T-cell (primary cell): ENCODE data around the gene CEP112. TPM values are rescaled to one million over a fixed set of nuclear protein-coding genes. Genes with fewer than 3 reads are reported as not detected.

Experiments
- ATAC-seq, 4 experiments: fragments of 200-7000 bp in 3 of 4; fragments of 150-1000 bp in 1 of 4; cut with Tn5 transposase; replicated peaks in 1 of 4; 1 replicate in 3 of 4; 2 replicates in 1 of 4; pipeline ENCODE4 v1.10.0; 2021; ENCODE audit warnings: moderate library complexity in 3 of 4, mild to moderate bottlenecking in 2 of 4, moderate number of reproducible peaks in 1 of 4
- CTCF ChIA-PET, 2 donors: fragments of 300-600 bp; sonication (Branson Sonifier 250); formaldehyde crosslinking; loops; one replicate each; lab custom pipeline; 2022; ENCODE audit warnings: antibody characterized with exemption in 2 of 2; lab: Charles Lee
- POLR2A ChIA-PET, 2 donors: fragments of 300-600 bp; sonication (Branson Sonifier 250); formaldehyde crosslinking; loops; one replicate each; lab custom pipeline; 2022; ENCODE audit warnings: antibody characterized with exemption in 2 of 2; lab: Charles Lee
- DNase-seq, 35 experiments: peaks; one replicate each; pipeline versions ENCODE4 v3.0.0 to v3.0.0-alpha.2; 2013 to 2023
- H3K27ac ChIP-seq: one replicate; pipeline ENCODE4 v1.5.1; 2013; ENCODE audit warnings: low read length
- H3K27me3 ChIP-seq, 2 experiments: replicated peaks in 1 of 2; 1 replicate in 1 of 2; 2 replicates in 1 of 2; pipeline versions ENCODE4 v1.6.1 to v1.7.0; 2013; ENCODE audit warnings: low read length in 1 of 2, mixed read lengths in 1 of 2; ENCODE audit not compliant: control insufficient read depth in 2 of 2, insufficient read depth in 2 of 2; ENCODE audit errors: extremely low read depth in 1 of 2
- H3K36me3 ChIP-seq, 2 donors: 1 replicate in 1 of 2; 2 replicates in 1 of 2; pipeline versions ENCODE4 v1.6.1 to v1.7.0; 2013; ENCODE audit warnings: low read length in 1 of 2; ENCODE audit not compliant: control insufficient read depth in 2 of 2, insufficient read depth in 1 of 2; ENCODE audit errors: extremely low read depth in 1 of 2
- H3K4me1 ChIP-seq, 2 experiments: 1 replicate in 1 of 2; 2 replicates in 1 of 2; pipeline versions ENCODE4 v1.6.1 to v1.7.0; 2013; ENCODE audit warnings: low read length in 2 of 2, mixed read lengths in 1 of 2; ENCODE audit not compliant: insufficient read depth in 2 of 2, control insufficient read depth in 1 of 2; ENCODE audit errors: extremely low read depth in 1 of 2
- H3K4me3 ChIP-seq, 2 donors: 1 replicate in 1 of 2; 2 replicates in 1 of 2; pipeline versions ENCODE4 v1.5.1 to v1.7.0; 2013; ENCODE audit warnings: mild to moderate bottlenecking in 2 of 2, low read length in 1 of 2, moderate library complexity in 1 of 2; ENCODE audit not compliant: control insufficient read depth in 1 of 2; ENCODE audit errors: extremely low read depth in 1 of 2
- H3K9me3 ChIP-seq: 2 replicates; pipeline ENCODE4 v1.7.0; 2013
- H3K27ac Mint-ChIP-seq, 2 donors: one replicate each; pipeline ENCODE4 v1.8.0; 2020 to 2021; ENCODE audit warnings: mild to moderate bottlenecking in 2 of 2, mixed read lengths in 2 of 2
- H3K27me3 Mint-ChIP-seq, 2 donors: one replicate each; pipeline ENCODE4 v1.8.0; 2021 to 2022; ENCODE audit warnings: mixed read lengths in 2 of 2
- H3K36me3 Mint-ChIP-seq: one replicate; pipeline ENCODE4 v1.8.0; 2021; ENCODE audit warnings: mixed read lengths
- H3K4me1 Mint-ChIP-seq, 3 donors: one replicate each; pipeline ENCODE4 v1.8.0; 2020 to 2022; ENCODE audit warnings: mixed read lengths in 3 of 3, mild to moderate bottlenecking in 1 of 3
- H3K4me3 Mint-ChIP-seq, 3 donors: one replicate each; pipeline ENCODE4 v1.8.0; 2020 to 2022; ENCODE audit warnings: mild to moderate bottlenecking in 3 of 3, mixed read lengths in 3 of 3, moderate library complexity in 3 of 3
- H3K9me3 Mint-ChIP-seq, 3 donors: one replicate each; pipeline ENCODE4 v1.8.0; 2020 to 2022; ENCODE audit warnings: mixed read lengths in 3 of 3
- WGBS: methylation state at CpG from one replicate; pipeline ENCODE4 v1.1.5; 2013; ENCODE audit warnings: missing lambda C conversion rate; ENCODE audit not compliant: insufficient coverage; 5-methylcytosine and 5-hydroxymethylcytosine counted together
- total RNA-seq, 35 experiments: library from RNA in 6 of 35; stranded (reverse) in 6 of 35; fragments of 120-200 nt in 1 of 35; gene quantifications; one replicate each; pipeline versions ENCODE4 v1.2.1 to v1.2.4 and lab custom pipeline; 2013 to 2026

Gene CEP112
- total RNA-seq, 5 donors from 2014 or later (not counting 1 experiment from before 2014, with no cell fraction given): 2.4 to 4.9 (median 4.5) TPM

GRCh38 chr17:65930140-65930730 is 261.7 kb downstream of the CEP112 start:
- ATAC-seq (no peak), DNase-seq (no peak)
- Histone ChIP-seq H3K27ac (no peak overlapping the region), H3K4me3 (no peak overlapping the region), H3K27me3 (peaks cover 0 to 7% of the 10 kb centered on the region in 2 experiments), H3K36me3 (no peaks in the 10 kb centered on the region), H3K4me1 (no peaks in the 10 kb centered on the region), H3K9me3 (no peaks in the 10 kb centered on the region)
- WGBS: no CpG with 5 or more reads among the region's 2 CpGs
- ChIA-PET CTCF (interaction anchor here in 1 of 2 donors (0.5 kb wide), 1 partner anchor 829 kb away, joined by 3 read pairs; no protein-coding TSS in a partner anchor), POLR2A (no interaction called here)
- H3K9me3 Mint-ChIP-seq: peaks cover 12 to 16% (median 12%) of the 10 kb centered on the region in 3 donors
- no peaks in the 10 kb centered on the region for H3K4me1 Mint-ChIP-seq
- peaks cover 3 to 10% of the 10 kb centered on the region in 2 donors for H3K27me3 Mint-ChIP-seq
- no peak overlapping the region for H3K4me3 Mint-ChIP-seq
- H3K36me3 Mint-ChIP-seq: peaks cover 19% of the 10 kb centered on the region
- H3K27ac Mint-ChIP-seq: no peak overlapping the region

GRCh38 chr17:65926599-65926998 is 265.3 kb downstream of the CEP112 start:
- Mint-ChIP-seq H3K4me1 (no peaks in the 10 kb centered on the region), H3K27ac (no peak overlapping the region), H3K36me3 (peaks cover 15% of the 10 kb centered on the region), H3K9me3 (no peaks in the 10 kb centered on the region), H3K27me3 (peaks cover 0 to 9% of the 10 kb centered on the region in 2 donors), H3K4me3 (no peak overlapping the region)
- no peaks in the 10 kb centered on the region for H3K36me3 ChIP-seq
- POLR2A ChIA-PET: no interaction called here
- H3K4me1 ChIP-seq: no peaks in the 10 kb centered on the region
- no CpG with 5 or more reads among the region's 5 CpGs for WGBS
- no peak overlapping the region for H3K4me3 ChIP-seq
- no peak for ATAC-seq
- H3K27ac ChIP-seq: no peak overlapping the region
- H3K27me3 ChIP-seq: peaks cover 0 to 4% of the 10 kb centered on the region in 2 experiments
- CTCF ChIA-PET: no interaction called here
- DNase-seq: no peak
- no peaks in the 10 kb centered on the region for H3K9me3 ChIP-seq

- Histone ChIP-seq H3K4me3 (no peak overlapping the region), H3K9me3 (no peaks in the 10 kb centered on the region), H3K27ac (no peak overlapping the region), H3K36me3 (no peaks in the 10 kb centered on the region), H3K4me1 (no peaks in the 10 kb centered on the region), H3K27me3 (no peaks in the 10 kb centered on the region)
- H3K4me3 Mint-ChIP-seq: no peak overlapping the region
- H3K9me3 Mint-ChIP-seq: no peaks in the 10 kb centered on the region
- 82% methylated on average over 5 of the region's 8 CpGs for WGBS
- peaks cover 0 to 9% of the 10 kb centered on the region in 2 donors for H3K27me3 Mint-ChIP-seq
- ChIA-PET POLR2A (no interaction called here), CTCF (no interaction called here)
- H3K4me1 Mint-ChIP-seq: peaks cover 0 to 5% (median 4%) of the 10 kb centered on the region in 3 donors
- DNase-seq: no peak
- no peak for ATAC-seq
- no peak overlapping the region for H3K27ac Mint-ChIP-seq
- peaks cover 15% of the 10 kb centered on the region for H3K36me3 Mint-ChIP-seq
Measured at GRCh38 chr17:65925606-65926307, 266.2 kb downstream of the CEP112 start.

- no peak for DNase-seq
- no peak for ATAC-seq
- peaks cover 1% of the 10 kb centered on the region for H3K36me3 Mint-ChIP-seq
- ChIA-PET POLR2A (interaction anchor here in 1 of 2 donors (0.7 kb wide), 1 partner anchor 244 kb away, joined by 4 read pairs; no protein-coding TSS in a partner anchor), CTCF (interaction anchor here in 1 of 2 donors (0.6 kb wide), 1 partner anchor 45 kb away, joined by 4 read pairs; no protein-coding TSS in a partner anchor)
- no peaks in the 10 kb centered on the region for H3K36me3 ChIP-seq
- WGBS: 18% methylated on average over 2 of the region's 6 CpGs
- H3K27ac Mint-ChIP-seq: no peak overlapping the region
- no peaks in the 10 kb centered on the region for H3K9me3 ChIP-seq
- H3K27me3 Mint-ChIP-seq: peaks cover 0 to 4% of the 10 kb centered on the region in 2 donors
- H3K4me1 Mint-ChIP-seq: peaks cover 0 to 5% (median 4%) of the 10 kb centered on the region in 3 donors
- H3K9me3 Mint-ChIP-seq: no peaks in the 10 kb centered on the region
- H3K27me3 ChIP-seq: no peaks in the 10 kb centered on the region
- H3K4me3 ChIP-seq: no peak overlapping the region
- no peaks in the 10 kb centered on the region for H3K4me1 ChIP-seq
- H3K4me3 Mint-ChIP-seq: no peak overlapping the region
- no peak overlapping the region for H3K27ac ChIP-seq
Measured at GRCh38 chr17:65920996-65921395, 270.9 kb downstream of the CEP112 start.

- CTCF ChIA-PET: no interaction called here
- H3K27me3 ChIP-seq: no peaks in the 10 kb centered on the region
- H3K36me3 ChIP-seq: no peaks in the 10 kb centered on the region
- 86% methylated on average over 1 of the region's 5 CpGs for WGBS
- H3K36me3 Mint-ChIP-seq: peaks cover 2% of the 10 kb centered on the region
- H3K9me3 ChIP-seq: no peaks in the 10 kb centered on the region
- no peak for DNase-seq
- no peak overlapping the region for H3K4me3 Mint-ChIP-seq
- H3K4me3 ChIP-seq: no peak overlapping the region
- no peak for ATAC-seq
- no peaks in the 10 kb centered on the region for H3K27me3 Mint-ChIP-seq
- H3K27ac Mint-ChIP-seq: no peak overlapping the region
- H3K9me3 Mint-ChIP-seq: peaks cover 0 to 2% (median 0%) of the 10 kb centered on the region in 3 donors
- peaks cover 11 to 20% (median 14%) of the 10 kb centered on the region in 3 donors for H3K4me1 Mint-ChIP-seq
- POLR2A ChIA-PET: no interaction called here
- no peak overlapping the region for H3K27ac ChIP-seq
- H3K4me1 ChIP-seq: no peaks in the 10 kb centered on the region
Measured at GRCh38 chr17:65918916-65919315, 273.0 kb downstream of the CEP112 start.

- Mint-ChIP-seq H3K27me3 (no peaks in the 10 kb centered on the region), H3K4me1 (peaks cover 11 to 20% (median 14%) of the 10 kb centered on the region in 3 donors), H3K9me3 (peaks cover 0 to 2% (median 0%) of the 10 kb centered on the region in 3 donors), H3K27ac (no peak overlapping the region), H3K4me3 (no peak overlapping the region), H3K36me3 (peaks cover 2% of the 10 kb centered on the region)
- Histone ChIP-seq H3K4me3 (no peak overlapping the region), H3K4me1 (no peaks in the 10 kb centered on the region), H3K27ac (no peak overlapping the region), H3K9me3 (no peaks in the 10 kb centered on the region), H3K36me3 (no peaks in the 10 kb centered on the region), H3K27me3 (no peaks in the 10 kb centered on the region)
- POLR2A ChIA-PET: no interaction called here
- CTCF ChIA-PET: no interaction called here
- WGBS: no CpG with 5 or more reads among the region's 1 CpG
- ATAC-seq (no peak), DNase-seq (no peak)
Measured at GRCh38 chr17:65918500-65918899, 273.4 kb downstream of the CEP112 start.
